K562 (cell line): Measurements from ENCODE around the gene MAPRE2. TPM values are rescaled to one million over a fixed set of nuclear protein-coding genes. Genes with fewer than 3 reads are reported as not detected.

Source experiments
- ATAC-seq: fragments of 200-7000 bp; cut with Tn5 transposase; 3 replicates; pipeline ENCODE4 v1.9.1; 2020; ENCODE audit warnings: moderate library complexity
- BruUV-seq: library from RNA; stranded (reverse); fragments of 400-500 nt; replicated peaks from 2 replicates; lab custom pipeline; 2021; lab: Mats Ljungman, UMichigan
- CTCF ChIA-PET: fragments of 300-600 bp; formaldehyde crosslinking; extraction: SDS; loops from one replicate; lab custom pipeline; 2021; ENCODE audit warnings: low intra/inter-chr PET ratio; lab: Yijun Ruan, JAX
- POLR2A ChIA-PET: fragments of 300-600, 350-650 bp; sonication (Branson Sonifier 250); formaldehyde crosslinking; extraction: SDS; loops from one replicate; lab custom pipeline; 2021; ENCODE audit warnings: antibody characterized with exemption, inconsistent platforms; lab: Yijun Ruan, JAX
- DNase-seq, 4 experiments: peaks; one replicate each; pipeline versions ENCODE4 v3.0.0 to v3.0.0-alpha.2; 2011 to 2018; ENCODE audit warnings: low spot score in 3 of 4, mixed read lengths in 3 of 4; ENCODE audit errors: extremely low read depth in 1 of 4
- FAIRE-seq: peaks from 2 replicates; lab custom pipeline; 2011; peaks lifted over from hg19 to GRCh38; lab: Jason Lieb, UNC
- H2AFZ ChIP-seq: 2 replicates; pipeline ENCODE4 v1.6.0; 2011; ENCODE audit warnings: low read depth, low read length, control low read depth, inconsistent platforms
- H3K27ac ChIP-seq: fragments of 200-600 bp; 3 replicates; pipeline ENCODE4 v1.8.0; 2011; ENCODE audit warnings: low read depth, mild to moderate bottlenecking, control low read depth, inconsistent platforms, low read length, moderate library complexity, mixed read lengths; ENCODE audit errors: extremely low read depth
- H3K27me3 ChIP-seq, 2 experiments: fragments of 300-600 bp in 1 of 2; 2 replicates in 1 of 2; 3 replicates in 1 of 2; pipeline versions ENCODE4 v1.6.0 to v1.8.0; 2011; ENCODE audit warnings: inconsistent platforms in 2 of 2, low read length in 2 of 2, mild to moderate bottlenecking in 1 of 2, mixed read lengths in 1 of 2, moderate library complexity in 1 of 2; ENCODE audit not compliant: control insufficient read depth in 2 of 2, insufficient read depth in 2 of 2
- H3K36me3 ChIP-seq: fragments of 300-600 bp; 3 replicates; pipeline ENCODE4 v1.8.0; 2011; ENCODE audit warnings: mild to moderate bottlenecking, low read length, inconsistent platforms; ENCODE audit not compliant: control insufficient read depth, insufficient read depth
- H3K4me1 ChIP-seq, 2 experiments: fragments of 200-600 bp in 1 of 2; replicated peaks in 1 of 2; 2 replicates in 1 of 2; 3 replicates in 1 of 2; pipeline versions ENCODE4 v1.5.1 to v1.8.0; 2011; ENCODE audit warnings: inconsistent platforms in 2 of 2, low read length in 2 of 2, mild to moderate bottlenecking in 1 of 2, mixed read lengths in 1 of 2, moderate library complexity in 1 of 2; ENCODE audit not compliant: control insufficient read depth in 2 of 2, insufficient read depth in 2 of 2
- H3K4me2 ChIP-seq: 2 replicates; pipeline ENCODE4 v1.6.1; 2011; ENCODE audit warnings: low read length, control low read depth, inconsistent platforms, mixed read lengths; ENCODE audit not compliant: insufficient read depth
- H3K4me3 ChIP-seq: fragments of 200-600 bp; sonication (generic), shearing (Covaris generic); 2 replicates; pipeline ENCODE4 v1.5.1; 2016; ENCODE audit warnings: control low read depth, inconsistent platforms
- H3K79me2 ChIP-seq: fragments of 200-600 bp; 3 replicates; pipeline ENCODE4 v1.8.0; 2011; ENCODE audit warnings: low read length, inconsistent platforms; ENCODE audit not compliant: control insufficient read depth, insufficient read depth
- H3K9ac ChIP-seq, 2 experiments: 2 replicates each; pipeline versions ENCODE4 v1.6.0 to v1.6.1; 2011; ENCODE audit warnings: low read depth in 2 of 2, low read length in 2 of 2, control low read depth in 1 of 2, inconsistent platforms in 1 of 2, mild to moderate bottlenecking in 1 of 2, mixed read lengths in 1 of 2; ENCODE audit not compliant: insufficient read depth in 1 of 2
- H3K9me1 ChIP-seq: one replicate; pipeline ENCODE4 v1.6.0; 2011; ENCODE audit warnings: inconsistent platforms, mild to moderate bottlenecking, low read length, moderate library complexity; ENCODE audit not compliant: control insufficient read depth, insufficient read depth
- H3K9me3 ChIP-seq: replicated peaks from 2 replicates; pipeline ENCODE4 v1.5.1; 2011; ENCODE audit warnings: low read depth, low read length, inconsistent platforms; ENCODE audit not compliant: control insufficient read depth, insufficient read depth
- H4K20me1 ChIP-seq: replicated peaks from 2 replicates; pipeline ENCODE4 v1.6.1; 2011; ENCODE audit warnings: low read length, inconsistent platforms, mixed read lengths; ENCODE audit not compliant: control insufficient read depth, insufficient read depth
- CEBPB ChIP-seq: fragments of 450-650 bp; IDR thresholded peaks from 2 replicates; pipeline ENCODE4 v1.6.1; 2016; ENCODE audit warnings: missing genetic modification characterization, missing compliant biosample characterization
- DDX20 ChIP-seq: fragments of 450-650 bp; IDR thresholded peaks from 2 replicates; pipeline ENCODE4 v1.6.1; 2016; ENCODE audit warnings: missing genetic modification characterization, low read depth, mild to moderate bottlenecking, missing compliant biosample characterization, moderate library complexity
- ELF2 ChIP-seq: fragments of 250-450 bp; sonication (Bioruptor Pico); IDR thresholded peaks from 2 replicates; pipeline ENCODE4 v1.5.0; 2021; ENCODE audit warnings: mild to moderate bottlenecking
- HOMEZ ChIP-seq: fragments of 250-450 bp; sonication (Bioruptor Pico); IDR thresholded peaks from 2 replicates; pipeline ENCODE4 v1.4.0; 2020; ENCODE audit warnings: mild to moderate bottlenecking, moderate library complexity
- KDM2B ChIP-seq: fragments of 250-450 bp; sonication (Bioruptor Pico); IDR thresholded peaks from 2 replicates; pipeline ENCODE4 v1.8.0; 2021; ENCODE audit warnings: mild to moderate bottlenecking, moderate library complexity
- NCOA2 ChIP-seq, 2 experiments: fragments of 450-650 bp; IDR thresholded peaks; 2 replicates each; pipeline ENCODE4 v1.6.1; 2018; ENCODE audit warnings: mild to moderate bottlenecking in 2 of 2, moderate library complexity in 1 of 2; ENCODE audit not compliant: partially characterized antibody in 2 of 2
- NONO ChIP-seq, 2 experiments: fragments of 200-400 bp in 1 of 2; fragments of 450-650 bp in 1 of 2; formaldehyde crosslinking in 1 of 2; IDR thresholded peaks; 2 replicates each; pipeline ENCODE4 v1.6.1; 2017; ENCODE audit warnings: low read depth in 2 of 2, mild to moderate bottlenecking in 2 of 2, moderate library complexity in 2 of 2, low read length in 1 of 2
- NRF1 ChIP-seq, 2 experiments: fragments of 450-650 bp; IDR thresholded peaks in 1 of 2; conservative IDR thresholded peaks in 1 of 2; 2 replicates each; pipeline ENCODE4 v1.6.1; 2014; ENCODE audit warnings: mild to moderate bottlenecking in 2 of 2
- PHB2 ChIP-seq: fragments of 450-650 bp; IDR thresholded peaks from 2 replicates; pipeline ENCODE4 v1.6.1; 2017; ENCODE audit warnings: low read depth
- SP2 ChIP-seq: IDR thresholded peaks from 2 replicates; pipeline ENCODE4 v1.6.1; 2011; ENCODE audit warnings: mild to moderate bottlenecking, low read depth, low read length, moderate library complexity; ENCODE audit not compliant: poor library complexity, severe bottlenecking; ENCODE audit errors: extremely low read depth
- STAG1 ChIP-seq: sonication (generic); formaldehyde crosslinking; IDR thresholded peaks from 2 replicates; pipeline ENCODE4 v1.5.0; 2020; ENCODE audit warnings: missing genetic modification reagents, borderline replicate concordance
- ZNF696 ChIP-seq: fragments of 250-450 bp; sonication (Bioruptor Pico); conservative IDR thresholded peaks from 2 replicates; pipeline ENCODE4 v1.4.0; 2020; ENCODE audit warnings: mild to moderate bottlenecking, moderate library complexity
- ZNF778 ChIP-seq: fragments of 450-650 bp; formaldehyde crosslinking; IDR thresholded peaks from 2 replicates; pipeline ENCODE4 v1.4.0; 2020; ENCODE audit warnings: mild to moderate bottlenecking, moderate library complexity
- WGBS: fragments of 100-300 bp; shearing (Covaris generic); methylation state at CpG from one replicate; pipeline ENCODE4 v1.1.6; 2016; ENCODE audit warnings: low coverage, mixed read lengths; ENCODE audit not compliant: insufficient coverage; ENCODE audit errors: missing lambda C conversion rate; 5-methylcytosine and 5-hydroxymethylcytosine counted together
- in situ Hi-C: fragments of 300-500 bp; cut with MboI; formaldehyde crosslinking; loops from 4 replicates; pipeline ENCODE4 v1.15.0; 2018; ENCODE audit warnings: inconsistent platforms, mixed read lengths
- intact Hi-C: fragments of 100-400 bp; cut with micrococcal nuclease; formaldehyde crosslinking; loops from 2 replicates; pipeline ENCODE4 v1.14.2; 2022
- polyA plus RNA-seq, 8 experiments: library from polyadenylated mRNA; depleted of rRNA in 4 of 8; stranded (reverse) in 5 of 8; unstranded in 3 of 8; fragments of >200 nt; fragmentation: Nextera tagmentation in 2 of 8; fragmentation: Illumina TruSeq in 1 of 8; extraction: Ambion mirVana in 2 of 8; extraction: Trizol in 1 of 8; gene quantifications; 2 replicates each; pipeline versions ENCODE4 v1.2.1 to v1.2.3, GENCODE V29; 2011 to 2014; ENCODE audit warnings: inconsistent platforms in 1 of 8, missing spikeins in 1 of 8
- total RNA-seq, 7 experiments: library from RNA; depleted of rRNA in 6 of 7; stranded (reverse); fragments of >200 nt in 6 of 7; fragmentation: Illumina TruSeq in 2 of 7; extraction: Trizol in 2 of 7; gene quantifications; 2 replicates each; pipeline versions ENCODE4 v1.2.1 to v1.2.3, GENCODE V29; 2011 to 2021; ENCODE audit warnings: low replicate concordance in 1 of 7
- TF ChIP-seq, protein P1 (sequence below): fragments of 250-450 bp; sonication (Bioruptor Pico); IDR thresholded peaks from 2 replicates; pipeline ENCODE4 v1.8.0; 2022; ENCODE audit warnings: inconsistent platforms

The MAPRE2 gene
- total and polyA plus RNA-seq, 9 of the 15 experiments (the other 6 are each of a cell fraction or from before 2014, with no cell fraction given) = 32.3 to 70.7 (median 40.7) TPM

DNA sequence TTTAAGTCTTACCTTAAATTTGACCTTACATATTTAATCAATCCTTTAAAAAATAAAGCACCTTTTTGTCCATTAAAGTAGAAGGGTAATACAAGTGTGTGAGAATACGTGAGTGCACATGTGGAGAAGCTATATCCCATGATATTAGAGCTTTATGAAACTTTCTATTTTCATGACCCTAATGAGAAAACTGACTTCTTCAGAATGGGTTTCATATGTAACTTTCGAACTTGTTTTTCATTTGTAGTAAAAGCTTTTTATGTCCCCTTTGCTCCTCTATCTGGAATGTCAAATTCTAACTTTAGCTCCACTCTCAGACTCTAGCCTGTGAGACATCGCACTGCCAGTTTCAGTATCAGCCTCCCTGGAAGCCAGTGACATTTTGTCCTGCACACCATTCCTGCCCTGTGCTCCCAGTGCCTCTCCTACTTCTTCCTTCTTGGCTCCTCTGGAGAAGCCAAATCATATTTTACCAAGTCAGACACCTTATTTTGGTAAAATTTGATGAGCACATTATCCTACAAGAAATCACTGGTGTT, 42.0 kb downstream of the MAPRE2 start:
- H3K36me3 ChIP-seq = no peaks in the 10 kb centered on the region
- H3K4me3 ChIP-seq = no peak overlapping the region
- no peak for DNase-seq
- 96% methylated on average over 3 of the region's 3 CpGs for WGBS
- H2AFZ ChIP-seq = no peak overlapping the region
- no TSS peak for BruUV-seq
- H3K27ac ChIP-seq = no peak overlapping the region
- ChIA-PET POLR2A (interaction anchor here (1.0 to 1.4 kb wide), 2 partner anchors 8 to 25 kb away, joined by 3 to 4 read pairs; no protein-coding TSS in a partner anchor), CTCF (no interaction called here)
- 0 out of 3 replicates have a peak, but pooled peaks cover 4% of the 10 kb centered on the region for H3K79me2 ChIP-seq
- no peak for FAIRE-seq
- in situ Hi-C loops (no loop called here), intact Hi-C loops (no loop called here)
- no peaks in the 10 kb centered on the region for H3K27me3 ChIP-seq
- no peaks in the 10 kb centered on the region for H4K20me1 ChIP-seq
- peaks cover 0 to 11% of the 10 kb centered on the region in 2 experiments; a peak in 2 of 5 replicates for H3K4me1 ChIP-seq
- no peak overlapping the region for H3K9ac ChIP-seq
- ATAC-seq = no peak
- no peaks in the 10 kb centered on the region for H3K9me1 ChIP-seq
- no peaks in the 10 kb centered on the region for H3K9me3 ChIP-seq
- H3K4me2 ChIP-seq = no peak overlapping the region
- TF ChIP-seq HOMEZ (CRISPR knock-in tag) = no peak
- no peak for TF ChIP-seq NONO (IDR thresholded peaks at IDR 0.05; ENCODE audit: low read depth in 2 of 2, low read length in 1 of 2)
- no peak for TF ChIP-seq KDM2B (CRISPR knock-in tag)
- no peak for TF ChIP-seq ZNF696 (CRISPR knock-in tag)
- TF ChIP-seq NRF1 (conservative IDR thresholded peaks at IDR 0.05 in 1 of 2, IDR thresholded peaks at IDR 0.05 in 1 of 2) = no peak
- TF ChIP-seq SP2 = no peak
- TF ChIP-seq, protein P1, sequence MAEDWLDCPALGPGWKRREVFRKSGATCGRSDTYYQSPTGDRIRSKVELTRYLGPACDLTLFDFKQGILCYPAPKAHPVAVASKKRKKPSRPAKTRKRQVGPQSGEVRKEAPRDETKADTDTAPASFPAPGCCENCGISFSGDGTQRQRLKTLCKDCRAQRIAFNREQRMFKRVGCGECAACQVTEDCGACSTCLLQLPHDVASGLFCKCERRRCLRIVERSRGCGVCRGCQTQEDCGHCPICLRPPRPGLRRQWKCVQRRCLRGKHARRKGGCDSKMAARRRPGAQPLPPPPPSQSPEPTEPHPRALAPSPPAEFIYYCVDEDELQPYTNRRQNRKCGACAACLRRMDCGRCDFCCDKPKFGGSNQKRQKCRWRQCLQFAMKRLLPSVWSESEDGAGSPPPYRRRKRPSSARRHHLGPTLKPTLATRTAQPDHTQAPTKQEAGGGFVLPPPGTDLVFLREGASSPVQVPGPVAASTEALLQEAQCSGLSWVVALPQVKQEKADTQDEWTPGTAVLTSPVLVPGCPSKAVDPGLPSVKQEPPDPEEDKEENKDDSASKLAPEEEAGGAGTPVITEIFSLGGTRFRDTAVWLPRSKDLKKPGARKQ (CRISPR knock-in tag) = no peak
- TF ChIP-seq STAG1 (CRISPR knock-in tag) = no peak
- no peak for TF ChIP-seq DDX20 (tag)
- no peak for TF ChIP-seq CEBPB (tag)
- TF ChIP-seq ELF2 (CRISPR knock-in tag) = no peak
- TF ChIP-seq PHB2 = no peak
- TF ChIP-seq ZNF778 = no peak
- no peak for TF ChIP-seq NCOA2 (IDR thresholded peaks at IDR 0.05; ENCODE audit: partially characterized antibody in 2 of 2)
